GM18520 (cell line): ENCODE results near the gene THAP4.

Experiments
- ATAC-seq: cut with Tn5 transposase; IDR thresholded peaks from one replicate; pipeline ENCODE4 v1.9.1; 2021; ENCODE audit not compliant: unreplicated experiment

Gene THAP4

DNA sequence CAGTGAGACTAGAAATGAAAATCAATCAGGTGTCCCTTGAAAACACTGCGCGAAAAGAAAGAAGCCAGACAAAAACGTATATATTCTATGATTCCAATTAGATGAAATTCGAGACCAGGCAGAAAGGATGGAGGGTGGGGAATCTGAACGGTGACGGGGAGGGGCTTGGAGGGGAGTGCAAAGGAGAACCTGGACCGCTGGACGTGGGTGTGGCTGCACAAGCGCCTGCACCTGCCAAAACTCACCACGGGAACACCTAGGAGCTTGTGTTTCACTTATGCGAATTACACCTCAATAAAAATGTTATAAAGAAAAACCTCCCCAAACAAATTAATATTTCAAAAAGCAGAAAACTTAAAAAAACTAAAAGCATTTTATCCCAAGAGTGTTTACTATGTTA lies 21.9 kb downstream of the THAP4 start:
- ATAC-seq, result no peak

- ATAC-seq, result no peak
Measured at GRCh38 chr2:241613017-241613780, 23.8 kb downstream of the THAP4 start.

DNA sequence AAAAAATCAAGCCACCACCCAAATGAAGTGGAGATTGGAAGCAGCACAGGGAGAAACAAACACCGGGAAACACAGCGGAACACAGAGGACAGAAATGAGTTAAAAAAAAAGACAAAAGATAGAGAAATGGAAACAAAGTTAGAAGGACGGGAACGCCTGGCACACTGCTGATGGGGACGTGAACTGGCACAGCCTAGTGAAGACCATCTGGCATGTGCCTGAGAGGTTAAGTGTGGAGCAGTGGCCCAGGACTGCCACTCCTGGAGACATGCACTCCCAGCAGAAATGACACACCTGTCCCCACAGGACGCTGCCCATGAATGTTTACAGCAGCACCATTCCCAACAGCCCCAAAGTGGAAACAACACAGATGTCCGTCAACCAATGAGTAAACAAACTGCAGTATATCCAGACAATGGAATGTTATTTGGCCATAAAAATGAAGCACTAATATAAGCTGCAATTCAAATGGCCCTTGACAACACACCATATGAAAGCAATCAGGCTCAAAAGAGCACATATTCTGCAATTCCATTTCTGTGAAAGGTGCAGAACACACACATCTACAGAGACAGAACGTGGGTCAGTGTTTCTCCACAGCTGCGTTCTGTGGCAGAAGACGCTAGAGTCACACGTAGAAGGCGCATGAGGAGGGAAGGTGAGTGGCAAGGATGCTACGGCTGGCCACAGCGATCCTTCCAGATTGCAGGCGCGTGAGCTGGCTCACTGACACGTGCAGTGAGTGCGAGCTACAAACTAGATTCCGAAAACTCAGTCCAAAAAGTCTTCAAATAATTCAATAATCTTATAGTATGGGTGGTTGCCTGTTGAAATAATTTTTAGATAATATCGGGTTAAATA lies 24.6 kb downstream of the THAP4 start:
- ATAC-seq, result no peak

GRCh38 chr2:241611062-241611461 lies 25.9 kb downstream of the THAP4 start:
- no peak for ATAC-seq

- ATAC-seq, result peak; percentile 84
Measured at GRCh38 chr2:241609859-241610793, 26.8 kb downstream of the THAP4 start.

GRCh38 chr2:241608881-241609280 lies 28.1 kb downstream of the THAP4 start:
- ATAC-seq, result no peak

GRCh38 chr2:241607162-241607885 lies 29.6 kb downstream of the THAP4 start:
- no peak for ATAC-seq

DNA sequence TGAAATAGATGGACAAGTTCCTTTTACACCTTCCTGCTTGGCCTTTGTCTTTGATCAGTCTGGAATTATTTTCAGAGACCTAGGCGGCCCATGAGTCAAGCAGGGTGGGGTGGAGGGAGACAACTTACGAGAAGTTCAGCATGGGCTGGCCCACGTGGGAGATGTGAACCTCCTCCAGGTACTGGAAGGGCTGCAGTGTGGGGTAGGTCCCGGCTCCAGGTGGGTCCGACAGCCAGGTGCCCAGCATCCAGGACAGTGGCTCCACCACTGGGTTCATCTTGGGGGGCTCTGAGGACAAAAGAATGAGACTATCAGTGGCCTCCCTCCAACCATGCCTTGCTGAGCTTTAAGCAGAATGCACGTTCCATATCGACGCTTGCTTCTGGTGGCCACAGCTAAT lies 30.8 kb downstream of the THAP4 start:
- ATAC-seq, result no peak

DNA sequence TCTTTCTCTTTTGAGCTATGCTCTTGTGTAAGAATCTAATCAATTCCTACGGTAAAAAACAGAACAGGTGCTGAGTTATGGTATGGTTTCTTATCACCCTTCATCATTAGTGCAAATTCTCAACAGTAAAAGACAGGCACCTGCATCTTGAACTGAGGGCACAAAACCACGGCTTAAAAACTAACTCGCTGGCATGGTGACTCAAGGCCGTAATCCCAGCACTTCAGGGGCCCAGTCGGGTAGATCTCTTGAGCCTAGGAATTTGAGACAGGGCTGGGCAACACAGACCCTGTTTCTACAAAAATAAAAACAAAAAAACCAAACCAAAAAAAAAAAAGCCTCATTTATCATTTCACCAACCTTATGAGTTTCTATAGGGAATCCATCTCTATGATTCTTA lies 33.3 kb downstream of the THAP4 start:
- no peak for ATAC-seq

DNA sequence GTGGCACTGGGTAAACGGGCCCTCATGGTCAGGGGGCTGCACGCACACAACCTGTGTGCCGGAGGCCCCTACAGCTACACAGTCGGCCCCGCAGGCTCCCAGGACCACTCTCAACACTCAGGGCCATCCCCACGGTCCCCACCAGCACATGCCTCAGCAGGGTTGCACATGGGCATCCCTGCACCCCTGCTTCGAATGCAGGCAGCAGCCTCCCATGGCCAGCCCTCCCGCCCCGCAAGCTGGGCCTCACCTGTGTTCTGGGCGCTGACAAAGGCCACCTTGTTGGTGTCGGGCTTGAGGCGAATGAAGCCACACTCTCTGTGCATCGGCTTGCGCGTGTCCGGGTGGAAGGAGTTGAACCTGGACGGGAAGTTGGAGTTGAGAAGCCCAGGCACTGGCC lies 34.2 kb downstream of the THAP4 start:
- no peak for ATAC-seq

- no peak for ATAC-seq
Measured at GRCh38 chr2:241601841-241602240, 35.1 kb downstream of the THAP4 start.

DNA sequence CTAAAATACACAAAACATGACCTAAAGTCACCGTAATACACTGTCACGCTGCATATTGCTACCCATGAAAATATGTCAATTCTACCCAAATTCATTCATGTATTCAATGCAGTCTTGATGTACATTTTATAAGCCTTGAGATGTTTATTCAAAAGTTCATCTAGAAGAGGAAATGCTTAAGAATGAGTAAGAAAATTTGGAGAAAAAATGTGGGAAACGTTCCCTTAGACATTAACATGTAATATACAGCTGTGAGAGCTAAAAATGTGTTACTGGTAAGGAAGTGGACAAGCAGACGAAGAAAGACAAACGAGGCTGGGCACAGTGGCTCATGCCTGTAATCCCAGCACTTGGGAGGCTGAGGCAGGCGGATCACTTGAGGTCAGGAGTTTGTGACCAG lies 37.3 kb downstream of the THAP4 start:
- ATAC-seq, result no peak

DNA sequence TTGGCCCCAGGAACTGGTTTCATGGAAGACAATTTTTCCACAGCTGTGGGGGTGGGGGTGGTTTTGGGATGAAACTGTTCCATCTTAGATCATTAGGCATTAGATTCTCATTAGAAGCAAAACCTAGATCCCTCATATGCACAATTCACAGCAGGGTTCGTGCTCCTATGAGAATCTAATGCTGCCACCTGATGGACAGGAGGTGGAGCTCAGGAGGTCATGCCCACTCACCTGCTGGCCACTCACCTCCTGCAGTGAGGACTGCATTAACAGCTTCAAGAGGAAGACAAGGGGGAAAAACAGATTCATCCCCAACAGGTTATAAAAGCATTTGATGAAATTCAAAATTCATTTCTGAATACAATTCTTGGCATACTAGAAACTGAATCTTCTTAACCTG lies 38.5 kb downstream of the THAP4 start:
- no peak for ATAC-seq

GRCh38 chr2:241598061-241598460 lies 38.9 kb downstream of the THAP4 start:
- ATAC-seq, result no peak

DNA sequence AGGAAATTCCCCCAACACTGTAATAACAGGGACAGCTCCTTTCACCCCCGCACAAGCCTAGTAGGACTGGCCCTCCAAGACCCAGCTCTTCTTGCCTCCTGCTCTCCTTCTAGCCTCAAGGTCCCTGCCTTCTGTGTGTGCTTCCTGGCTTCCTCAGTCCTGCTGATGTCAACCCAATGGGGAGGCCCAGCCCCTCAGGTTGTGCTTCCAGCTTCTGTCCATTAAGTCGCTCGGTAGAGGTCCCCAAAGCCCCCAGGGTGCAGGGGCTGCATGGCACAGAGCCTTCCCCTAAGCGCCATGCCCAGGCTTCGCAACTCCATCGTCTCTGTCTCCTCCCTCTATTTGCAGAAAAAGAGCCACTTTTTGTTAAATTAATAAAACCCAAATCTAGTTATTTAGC lies 39.4 kb downstream of the THAP4 start:
- ATAC-seq, result no peak

DNA sequence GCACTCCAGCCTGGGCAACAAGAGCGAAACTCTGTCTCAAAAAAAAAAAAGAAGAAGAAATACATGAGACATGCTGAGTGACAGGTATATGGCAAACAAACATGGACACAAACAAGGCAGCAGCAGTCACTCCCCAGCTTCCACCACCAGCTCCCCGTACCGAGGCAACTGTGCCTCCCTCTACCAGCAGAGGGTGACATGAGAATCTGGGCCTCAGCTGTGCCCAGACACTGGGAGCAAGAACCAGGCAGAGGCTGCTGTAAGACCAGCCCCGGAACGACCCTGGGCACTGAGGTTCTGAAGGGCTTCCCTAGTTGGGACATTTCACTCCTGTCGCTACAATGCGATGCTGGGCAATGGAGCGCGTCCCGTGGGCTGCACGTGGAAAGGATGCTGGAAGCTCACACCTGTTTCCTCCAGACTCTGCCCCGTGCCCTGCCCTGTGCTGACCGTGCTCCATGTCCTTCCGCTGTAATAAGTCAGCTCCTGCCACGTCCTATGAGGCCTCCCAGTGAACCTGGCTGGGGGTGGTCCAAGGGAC lies 41.3 kb downstream of the THAP4 start:
- ATAC-seq, result no peak

DNA sequence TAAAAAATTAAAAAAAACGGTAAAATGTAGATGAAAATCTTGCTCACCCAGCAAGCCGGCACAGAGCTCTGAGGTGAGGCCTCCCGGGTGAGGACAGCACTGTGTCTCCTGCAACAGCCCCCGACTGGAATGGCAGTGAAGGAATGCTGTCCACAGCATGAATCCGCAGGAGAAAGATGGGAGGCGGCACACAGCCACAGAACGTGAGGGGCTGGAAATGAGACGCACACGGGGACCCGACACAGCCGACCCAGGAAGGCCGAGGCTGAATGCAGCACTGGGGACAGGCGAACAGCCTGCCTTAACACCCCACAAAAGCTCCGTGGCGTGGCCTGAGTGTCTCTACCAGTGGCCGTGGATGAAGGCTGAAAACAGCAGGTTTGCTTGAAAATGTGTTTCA lies 43.7 kb downstream of the THAP4 start:
- no peak for ATAC-seq

DNA sequence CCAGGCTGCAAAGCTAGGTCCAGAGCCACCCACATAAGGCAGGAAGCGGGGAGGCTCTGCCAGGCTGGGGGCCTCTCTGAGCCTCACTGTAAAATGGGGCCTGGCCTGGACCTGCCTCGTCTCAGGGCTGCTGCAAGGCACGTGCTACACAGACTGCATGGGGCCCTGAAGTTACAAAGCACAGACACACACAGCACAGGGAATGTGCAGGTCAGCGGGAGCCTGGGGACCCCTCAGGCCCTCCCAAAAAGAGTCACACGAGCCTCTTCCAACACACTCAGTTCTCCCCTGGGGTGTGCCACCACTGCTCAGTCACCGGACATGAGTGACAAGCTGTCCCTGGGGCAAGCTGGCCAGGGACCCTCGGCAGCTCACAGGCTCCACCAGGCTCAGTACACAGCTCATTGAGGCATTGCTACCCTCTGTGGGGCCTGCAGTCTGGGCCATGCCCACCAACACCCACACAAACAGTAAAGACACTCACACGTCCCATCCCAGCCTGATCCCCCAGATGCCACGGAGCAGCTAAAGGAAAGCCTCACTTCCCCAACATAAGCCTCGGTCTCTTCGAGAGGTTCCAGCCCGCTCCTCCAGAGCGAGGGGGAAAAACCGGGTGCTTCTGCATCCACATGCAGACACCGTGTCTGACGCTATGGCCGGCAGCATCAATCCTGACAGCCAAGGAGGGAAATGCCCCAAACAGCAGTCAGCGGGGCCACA lies 44.7 kb downstream of the THAP4 start:
- ATAC-seq, result no peak
